Measurements from ENCODE around the gene STK32B. TPM values are rescaled to one million over a fixed set of nuclear protein-coding genes. Genes with fewer than 3 reads are reported as not detected.

STK32B gene
- total and polyA plus RNA-seq, 2 donors (not counting 1 experiment from before 2014, with no cell fraction given): 0.22 to 0.30 TPM

GRCh38 chr4:5024673-5025072, 26.6 kb upstream of the STK32B start:
- ATAC-seq (ENCODE audit: low read depth) (no peak), DNase-seq (no peak)
- H2AFZ ChIP-seq (ENCODE audit: insufficient read depth, low read depth, low read length, poor library complexity, severe bottlenecking): no peak overlapping the region
- Mint-ChIP-seq H3K9me3 (ENCODE audit: insufficient read depth) (peaks cover 5% of the 10 kb centered on the region), H3K27me3 (peaks cover 27% of the 10 kb centered on the region), H3K4me3 (no peak overlapping the region), H3K4me1 (no peaks in the 10 kb centered on the region), H3K27ac (no peak overlapping the region)
- H4K20me1 ChIP-seq (ENCODE audit: control insufficient read depth, insufficient read depth, low read length, poor library complexity, severe bottlenecking): no peaks in the 10 kb centered on the region
- H3K9ac ChIP-seq (ENCODE audit: low read length): no peak overlapping the region
- no peaks in the 10 kb centered on the region for H3K36me3 ChIP-seq (replicated peaks in 1 of 2; ENCODE audit: control extremely low read depth in 1 of 2, control insufficient read depth in 1 of 2, extremely low read depth in 1 of 2, insufficient read depth in 2 of 2, low read length in 1 of 2)
- WGBS (ENCODE audit: insufficient coverage): 95% methylated on average over 6 of the region's 6 CpGs
- ChIA-PET CTCF (no interaction called here), POLR2A (no interaction called here)
- H3K4me1 ChIP-seq (ENCODE audit: control insufficient read depth in 2 of 2, insufficient read depth in 2 of 2, low read length in 2 of 2): no peaks in the 10 kb centered on the region
- peaks cover 0 to 17% (median 0%) of the 10 kb centered on the region in 3 donors for H3K9me3 ChIP-seq (ENCODE audit: control extremely low read depth in 1 of 3, control insufficient read depth in 2 of 3, insufficient read depth in 1 of 3, low read length in 2 of 3)
- TF ChIP-seq CTCF (IDR thresholded peaks at IDR 0.05) (no peak), EZH2 (IDR thresholded peaks at IDR 0.05; ENCODE audit: borderline replicate concordance, insufficient read depth, low read depth, low read length, poor library complexity, severe bottlenecking) (no peak)
- H3K4me2 ChIP-seq (replicated peaks; ENCODE audit: low read depth, low read length, poor library complexity, severe bottlenecking): no peak overlapping the region
- no peak overlapping the region for H3K27ac ChIP-seq (ENCODE audit: low read length in 2 of 2)
- peaks cover 0 to 3% (median 0%) of the 10 kb centered on the region in 4 experiments for H3K27me3 ChIP-seq (replicated peaks in 1 of 4; ENCODE audit: control extremely low read depth in 1 of 4, control insufficient read depth in 3 of 4, insufficient read depth in 4 of 4, low read length in 3 of 4)
- no peaks in the 10 kb centered on the region for H3K79me2 ChIP-seq (ENCODE audit: control insufficient read depth, insufficient read depth, low read length)
- H3K4me3 ChIP-seq (ENCODE audit: control extremely low read depth in 1 of 5, extremely low read depth in 1 of 5, insufficient read depth in 1 of 5, low read depth in 2 of 5, low read length in 4 of 5): no peak overlapping the region
- intact Hi-C loops (cut with micrococcal nuclease): no loop called here

GRCh38 chr4:5026371-5026770, 24.9 kb upstream of the STK32B start:
- H3K4me1 Mint-ChIP-seq: no peaks in the 10 kb centered on the region
- no peak for DNase-seq
- no peak overlapping the region for H3K27ac Mint-ChIP-seq
- peaks cover 0 to 17% (median 0%) of the 10 kb centered on the region in 3 donors for H3K9me3 ChIP-seq (ENCODE audit: control extremely low read depth in 1 of 3, control insufficient read depth in 2 of 3, insufficient read depth in 1 of 3, low read length in 2 of 3)
- 70% methylated on average over 2 of the region's 3 CpGs for WGBS (ENCODE audit: insufficient coverage)
- no peak overlapping the region for H2AFZ ChIP-seq (ENCODE audit: insufficient read depth, low read depth, low read length, poor library complexity, severe bottlenecking)
- POLR2A ChIA-PET: no interaction called here
- no peak overlapping the region for H3K4me2 ChIP-seq (replicated peaks; ENCODE audit: low read depth, low read length, poor library complexity, severe bottlenecking)
- H3K4me3 ChIP-seq (ENCODE audit: control extremely low read depth in 1 of 5, extremely low read depth in 1 of 5, insufficient read depth in 1 of 5, low read depth in 2 of 5, low read length in 4 of 5): no peak overlapping the region
- H3K4me3 Mint-ChIP-seq: no peak overlapping the region
- CTCF ChIA-PET: no interaction called here
- peaks cover 21% of the 10 kb centered on the region for H3K27me3 Mint-ChIP-seq
- no peak for TF ChIP-seq CTCF (IDR thresholded peaks at IDR 0.05)
- TF ChIP-seq EZH2 (IDR thresholded peaks at IDR 0.05; ENCODE audit: borderline replicate concordance, insufficient read depth, low read depth, low read length, poor library complexity, severe bottlenecking): no peak
- ATAC-seq (ENCODE audit: low read depth): no peak
- no peaks in the 10 kb centered on the region for H3K27me3 ChIP-seq (replicated peaks in 1 of 4; ENCODE audit: control extremely low read depth in 1 of 4, control insufficient read depth in 3 of 4, insufficient read depth in 4 of 4, low read length in 3 of 4)
- intact Hi-C loops (cut with micrococcal nuclease): no loop called here
- no peaks in the 10 kb centered on the region for H4K20me1 ChIP-seq (ENCODE audit: control insufficient read depth, insufficient read depth, low read length, poor library complexity, severe bottlenecking)
- H3K27ac ChIP-seq (ENCODE audit: low read length in 2 of 2): no peak overlapping the region
- no peak overlapping the region for H3K9ac ChIP-seq (ENCODE audit: low read length)
- H3K79me2 ChIP-seq (ENCODE audit: control insufficient read depth, insufficient read depth, low read length): no peaks in the 10 kb centered on the region
- H3K36me3 ChIP-seq (replicated peaks in 1 of 2; ENCODE audit: control extremely low read depth in 1 of 2, control insufficient read depth in 1 of 2, extremely low read depth in 1 of 2, insufficient read depth in 2 of 2, low read length in 1 of 2): no peaks in the 10 kb centered on the region
- no peaks in the 10 kb centered on the region for H3K4me1 ChIP-seq (ENCODE audit: control insufficient read depth in 2 of 2, insufficient read depth in 2 of 2, low read length in 2 of 2)
- peaks cover 5% of the 10 kb centered on the region for H3K9me3 Mint-ChIP-seq (ENCODE audit: insufficient read depth)
